ENCODE results near the gene DDX41. TPM values are rescaled to one million over a fixed set of nuclear protein-coding genes. Genes with fewer than 3 reads are reported as not detected.

DDX41 gene
- total and polyA plus RNA-seq, 2 donors (not counting 1 experiment from before 2014, with no cell fraction given) = 110 to 168 TPM

DNA sequence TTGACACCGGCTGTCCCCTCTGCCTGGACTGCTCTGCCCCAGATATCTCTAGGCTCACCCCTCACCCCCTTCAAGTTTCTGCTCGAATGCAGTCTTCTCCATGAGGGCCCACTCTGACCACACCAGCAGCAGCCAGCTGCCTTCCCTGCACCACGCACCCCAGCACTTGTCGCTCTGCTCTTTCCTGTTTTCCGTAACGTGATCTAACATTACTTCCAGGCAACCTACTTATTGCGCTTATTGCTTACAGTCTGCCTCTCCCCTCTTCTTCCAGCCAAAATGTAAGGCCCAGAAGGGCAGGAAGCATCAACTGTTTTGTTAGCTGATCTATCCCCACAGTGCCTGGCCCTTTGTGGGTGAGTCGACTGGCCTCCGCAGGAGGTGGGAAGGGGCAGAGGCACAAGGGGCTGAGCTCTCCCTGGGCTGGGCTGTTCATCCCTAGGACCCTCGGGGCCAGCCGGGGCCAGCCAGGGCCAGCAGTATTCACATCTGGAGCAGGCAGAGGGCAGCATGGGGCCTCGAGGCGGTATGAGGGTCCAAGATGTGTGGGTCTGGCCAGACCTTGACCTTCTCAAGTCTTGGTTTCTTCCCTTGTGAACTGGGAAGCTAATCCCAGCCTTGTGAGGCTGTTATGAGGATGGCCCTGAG is 31.7 kb downstream of the DDX41 start:
- no peaks in the 10 kb centered on the region for H3K27me3 Mint-ChIP-seq

More for the DNA sequence above, 31.7 kb downstream of the DDX41 start:
- no peaks in the 10 kb centered on the region for H3K79me2 ChIP-seq (ENCODE audit: control insufficient read depth, insufficient read depth, low read length)
- H4K20me1 ChIP-seq (ENCODE audit: control insufficient read depth, insufficient read depth, low read length, poor library complexity, severe bottlenecking) = no peaks in the 10 kb centered on the region
- intact Hi-C loops (cut with micrococcal nuclease) = no loop called here
- no peak overlapping the region for H3K27ac ChIP-seq (ENCODE audit: low read length in 2 of 2)
- no peak overlapping the region for H2AFZ ChIP-seq (ENCODE audit: insufficient read depth, low read depth, low read length, poor library complexity, severe bottlenecking)
- peaks cover 1% of the 10 kb centered on the region for H3K4me1 Mint-ChIP-seq
- POLR2A ChIA-PET = no interaction called here
- no peaks in the 10 kb centered on the region for H3K9me3 ChIP-seq (ENCODE audit: control extremely low read depth in 1 of 3, control insufficient read depth in 2 of 3, insufficient read depth in 1 of 3, low read length in 2 of 3)
- no peak overlapping the region for H3K9ac ChIP-seq (ENCODE audit: low read length)
- WGBS (ENCODE audit: insufficient coverage) = 80% methylated on average over 13 of the region's 13 CpGs
- no peak overlapping the region for H3K4me2 ChIP-seq (replicated peaks; ENCODE audit: low read depth, low read length, poor library complexity, severe bottlenecking)
- H3K4me3 ChIP-seq (ENCODE audit: control extremely low read depth in 1 of 5, extremely low read depth in 1 of 5, insufficient read depth in 1 of 5, low read depth in 2 of 5, low read length in 4 of 5) = no peak overlapping the region
- peaks cover 0 to under 1% of the 10 kb centered on the region in 2 donors for H3K4me1 ChIP-seq (ENCODE audit: control insufficient read depth in 2 of 2, insufficient read depth in 2 of 2, low read length in 2 of 2)
- H3K9me3 Mint-ChIP-seq (ENCODE audit: insufficient read depth) = no peaks in the 10 kb centered on the region
- no peak overlapping the region for H3K27ac Mint-ChIP-seq
- CTCF ChIA-PET = interaction anchor here (0.7 kb wide), 1 partner anchor 1133 kb away, joined by 3 read pairs; no protein-coding TSS in a partner anchor
- H3K36me3 ChIP-seq (replicated peaks in 1 of 2; ENCODE audit: control extremely low read depth in 1 of 2, control insufficient read depth in 1 of 2, extremely low read depth in 1 of 2, insufficient read depth in 2 of 2, low read length in 1 of 2) = peaks cover 0 to 8% of the 10 kb centered on the region in 2 experiments
- H3K27me3 ChIP-seq (replicated peaks in 1 of 4; ENCODE audit: control extremely low read depth in 1 of 4, control insufficient read depth in 3 of 4, insufficient read depth in 4 of 4, low read length in 3 of 4) = no peaks in the 10 kb centered on the region
- no peak for ATAC-seq (ENCODE audit: low read depth)
- H3K4me3 Mint-ChIP-seq = no peak overlapping the region
- no peak for DNase-seq
- no peak for TF ChIP-seq EZH2 (IDR thresholded peaks at IDR 0.05; ENCODE audit: borderline replicate concordance, insufficient read depth, low read depth, low read length, poor library complexity, severe bottlenecking)
- TF ChIP-seq, protein P1, sequence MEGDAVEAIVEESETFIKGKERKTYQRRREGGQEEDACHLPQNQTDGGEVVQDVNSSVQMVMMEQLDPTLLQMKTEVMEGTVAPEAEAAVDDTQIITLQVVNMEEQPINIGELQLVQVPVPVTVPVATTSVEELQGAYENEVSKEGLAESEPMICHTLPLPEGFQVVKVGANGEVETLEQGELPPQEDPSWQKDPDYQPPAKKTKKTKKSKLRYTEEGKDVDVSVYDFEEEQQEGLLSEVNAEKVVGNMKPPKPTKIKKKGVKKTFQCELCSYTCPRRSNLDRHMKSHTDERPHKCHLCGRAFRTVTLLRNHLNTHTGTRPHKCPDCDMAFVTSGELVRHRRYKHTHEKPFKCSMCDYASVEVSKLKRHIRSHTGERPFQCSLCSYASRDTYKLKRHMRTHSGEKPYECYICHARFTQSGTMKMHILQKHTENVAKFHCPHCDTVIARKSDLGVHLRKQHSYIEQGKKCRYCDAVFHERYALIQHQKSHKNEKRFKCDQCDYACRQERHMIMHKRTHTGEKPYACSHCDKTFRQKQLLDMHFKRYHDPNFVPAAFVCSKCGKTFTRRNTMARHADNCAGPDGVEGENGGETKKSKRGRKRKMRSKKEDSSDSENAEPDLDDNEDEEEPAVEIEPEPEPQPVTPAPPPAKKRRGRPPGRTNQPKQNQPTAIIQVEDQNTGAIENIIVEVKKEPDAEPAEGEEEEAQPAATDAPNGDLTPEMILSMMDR (IDR thresholded peaks at IDR 0.05) = no peak

Measured in B cell (primary cell).